Measurements from ENCODE around the gene DMAP1.

DMAP1 gene

DNA sequence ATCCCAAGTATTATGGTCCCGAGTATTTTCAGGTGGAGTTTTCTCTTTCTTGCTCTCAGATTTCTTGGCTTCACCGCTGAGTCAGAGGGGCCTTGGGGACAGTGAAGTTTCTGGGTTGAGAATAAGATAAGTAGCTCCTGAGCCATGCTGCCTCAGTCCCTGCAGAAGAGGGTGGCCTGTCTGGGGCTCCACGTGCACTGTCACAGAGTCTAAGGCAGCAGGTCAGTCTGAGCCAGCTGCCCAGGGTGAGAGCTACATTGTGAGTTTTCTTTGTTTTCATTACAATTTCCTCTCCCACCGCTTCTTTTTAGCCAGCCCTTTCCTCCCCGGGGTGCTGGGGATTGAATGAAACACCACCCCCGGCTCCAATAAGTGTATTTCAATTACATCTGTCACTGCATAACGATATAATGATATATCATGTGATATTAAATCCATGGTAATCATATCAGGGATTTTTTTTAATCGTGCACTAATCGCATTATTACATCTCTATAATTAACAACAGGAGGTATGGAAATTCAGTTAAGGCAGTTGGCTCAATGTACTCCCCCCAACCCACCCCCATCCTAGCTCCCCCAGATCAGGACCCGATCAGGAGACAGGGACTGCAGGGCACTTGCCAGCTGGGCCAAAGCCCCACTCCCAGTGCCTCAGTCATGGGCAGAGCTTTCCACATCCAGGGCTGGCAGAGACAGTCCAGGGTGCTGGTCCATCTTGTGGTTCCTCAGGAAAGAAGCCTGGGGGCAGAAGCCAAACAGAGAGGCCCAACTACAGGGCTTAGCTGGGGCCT is 43.7 kb downstream of the DMAP1 start:
- no peak for DNase-seq

GRCh38 chr1:44259090-44259489 is 45.8 kb downstream of the DMAP1 start:
- no peak for DNase-seq

GRCh38 chr1:44260792-44261170 is 47.5 kb downstream of the DMAP1 start:
- DNase-seq, result no peak

GRCh38 chr1:44261171-44261817 is 48.0 kb downstream of the DMAP1 start:
- DNase-seq, result no peak

DNA sequence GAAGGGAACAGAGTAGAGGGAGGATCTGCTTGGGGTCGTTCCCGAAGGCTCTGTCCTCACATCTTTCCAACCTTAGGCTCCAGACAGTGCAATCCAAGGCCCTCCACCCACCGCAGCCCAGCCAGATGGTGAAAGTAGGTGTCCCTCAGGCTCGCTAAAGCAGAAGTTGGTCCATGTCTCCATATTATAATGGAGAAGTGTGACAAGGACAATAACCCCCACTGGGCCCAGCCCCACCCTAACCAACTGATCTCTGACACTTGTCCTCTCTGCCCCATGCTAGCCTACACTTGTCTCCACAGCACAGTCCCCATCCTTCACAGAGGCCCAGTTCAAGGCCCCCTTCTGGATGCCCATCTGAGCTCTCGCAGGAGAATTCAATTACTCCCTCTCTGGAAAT is 48.7 kb downstream of the DMAP1 start:
- no peak for DNase-seq

DNA sequence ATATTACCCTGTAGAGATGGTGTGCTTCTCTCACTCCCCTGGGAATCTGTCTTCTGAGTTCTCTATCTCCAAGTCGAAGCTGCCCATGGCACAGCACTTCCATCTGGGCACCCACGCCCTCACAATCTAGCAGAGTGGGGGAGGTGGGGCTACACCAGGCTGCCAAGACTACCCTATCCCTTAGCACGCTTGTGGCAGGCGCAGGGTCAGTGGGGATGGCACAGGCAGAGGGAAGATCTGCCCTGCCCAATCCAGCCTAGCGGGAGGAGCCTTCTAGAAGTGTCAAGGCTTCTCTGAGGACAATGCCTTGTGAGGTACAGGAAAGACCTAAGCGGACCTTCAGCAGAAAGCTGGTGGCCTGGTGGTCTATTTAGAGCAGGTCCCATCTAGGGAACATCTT is 49.1 kb downstream of the DMAP1 start:
- DNase-seq, result no peak

DNA sequence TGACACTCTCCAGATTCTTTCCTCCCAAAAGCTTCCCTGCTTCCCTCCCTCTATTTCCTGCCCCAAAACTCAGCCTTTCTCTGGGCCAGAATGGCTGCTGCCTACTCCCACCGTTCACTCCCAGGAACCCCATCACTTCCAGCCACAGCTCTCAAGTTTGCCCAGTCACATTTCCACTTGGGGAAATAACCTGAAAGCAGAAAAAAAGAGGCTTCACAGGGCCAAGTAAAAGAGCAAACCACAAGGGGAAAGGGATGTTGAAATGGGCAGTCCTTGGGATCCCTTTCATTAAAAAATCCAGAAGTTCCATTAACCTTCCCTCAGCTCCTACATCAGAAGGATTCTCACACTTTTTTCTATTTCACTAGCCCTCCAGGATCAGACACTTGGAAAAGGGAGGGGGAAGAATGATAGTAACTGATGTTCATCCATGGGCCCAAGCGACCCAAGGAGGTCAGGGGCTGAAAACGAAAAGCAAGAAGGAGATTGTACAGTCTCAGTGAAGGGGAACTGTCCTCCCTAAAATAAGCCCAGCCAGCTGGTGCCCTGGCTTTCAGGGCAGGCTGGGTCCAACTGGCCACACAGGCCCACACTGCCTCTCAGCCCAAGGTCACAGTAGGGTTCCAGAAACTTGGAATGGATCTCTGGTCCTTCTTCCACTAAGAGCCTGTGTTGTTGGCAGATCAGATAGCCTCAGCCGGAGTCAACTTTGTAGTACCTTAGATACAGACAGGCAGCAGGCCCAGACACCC is 49.7 kb downstream of the DMAP1 start:
- DNase-seq, result no peak

- DNase-seq, result no peak
Observed at GRCh38 chr1:44263568-44264450, 50.5 kb downstream of the DMAP1 start.

GRCh38 chr1:44264451-44264771 is 51.1 kb downstream of the DMAP1 start:
- no peak for DNase-seq

- DNase-seq, result no peak
Observed at GRCh38 chr1:44265656-44266358, 52.5 kb downstream of the DMAP1 start.

DNA sequence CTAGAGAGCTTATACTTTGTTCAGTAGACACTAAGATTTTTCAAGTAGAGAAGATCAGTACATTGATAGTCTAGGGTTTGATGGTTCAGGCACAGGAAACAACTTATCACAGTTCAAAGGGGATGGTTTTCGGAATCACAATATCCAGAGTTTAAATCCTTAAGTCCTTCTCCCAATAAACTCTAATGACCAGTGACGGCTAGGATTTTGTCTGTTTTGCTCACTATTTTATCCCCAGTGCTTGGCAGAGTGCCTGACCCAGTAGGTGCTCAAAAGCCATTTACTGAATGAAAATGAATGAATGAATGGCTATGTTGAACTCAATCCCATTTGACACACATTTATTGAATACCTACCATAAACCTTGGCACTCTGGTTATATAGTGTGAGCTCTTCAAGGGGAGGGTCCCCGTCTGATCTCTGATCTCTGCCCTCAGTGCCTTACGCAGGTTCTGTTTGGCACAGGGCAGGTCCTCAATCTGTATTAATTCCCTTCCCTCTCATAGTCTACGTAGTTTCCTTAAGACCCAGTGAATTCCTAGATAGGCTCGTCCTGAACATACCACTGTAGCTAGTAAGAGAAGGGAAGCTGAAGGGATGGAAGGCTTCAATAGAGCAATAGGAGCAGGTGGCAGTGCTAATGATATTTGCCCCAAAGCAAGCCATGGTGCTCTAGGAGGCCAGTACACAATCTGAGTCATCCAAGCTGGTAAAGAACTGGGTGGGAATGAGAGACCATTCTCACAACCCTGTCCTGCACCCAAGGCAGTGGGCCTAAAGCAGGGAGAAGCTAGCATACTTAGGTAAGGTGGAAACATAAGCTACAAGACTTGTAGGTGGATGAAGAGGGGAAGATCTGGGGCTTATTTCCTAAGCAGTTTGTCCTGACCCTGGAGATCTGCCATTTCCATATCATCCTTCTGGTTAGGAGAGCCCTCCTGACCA is 53.4 kb downstream of the DMAP1 start:
- no peak for DNase-seq

GRCh38 chr1:44267438-44267837 is 54.2 kb downstream of the DMAP1 start:
- no peak for DNase-seq

DNA sequence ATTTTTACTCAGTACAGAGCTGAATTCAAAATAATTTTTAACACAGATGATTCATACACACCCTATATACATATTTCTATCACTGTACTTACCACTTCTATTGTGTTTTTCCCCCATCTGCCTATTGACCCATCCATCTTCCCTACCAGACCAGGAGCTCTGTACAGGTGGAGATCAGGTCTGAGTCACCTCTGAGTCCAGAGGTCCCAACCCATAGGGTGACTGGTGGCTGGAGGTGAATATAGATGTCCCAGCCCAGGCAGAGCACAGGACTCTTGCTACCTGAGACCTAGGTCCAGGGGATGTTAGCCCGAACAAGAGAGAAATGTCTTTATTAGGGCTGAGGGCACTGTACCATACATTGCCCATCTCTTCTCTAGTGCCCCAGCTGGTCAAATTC is 54.8 kb downstream of the DMAP1 start:
- no peak for DNase-seq

All from activated T-cell treated with anti-CD3 and anti-CD28 coated beads for 4 hours (primary cell).